Measurements from ENCODE around the gene PHF21A. TPM values are rescaled to one million over a fixed set of nuclear protein-coding genes. Genes with fewer than 3 reads are reported as not detected.

The PHF21A gene
- total and polyA plus RNA-seq, 2 donors = 15.2 to 25.9 TPM

GRCh38 chr11:46072172-46072964 lies 48.9 kb downstream of the PHF21A start:
- Histone ChIP-seq H3K27ac (ENCODE audit: low read depth in 1 of 2, low read length in 1 of 2) (no peak overlapping the region), H3K36me3 (ENCODE audit: control insufficient read depth in 2 of 2, insufficient read depth in 2 of 2, low read length in 1 of 2) (peaks cover 0 to 13% of the 10 kb centered on the region in 2 donors), H3K9me3 (ENCODE audit: control insufficient read depth in 2 of 2, insufficient read depth in 1 of 2, low read length in 1 of 2) (no peaks in the 10 kb centered on the region), H3K4me3 (ENCODE audit: low read length in 2 of 2) (no peak overlapping the region), H3K27me3 (ENCODE audit: control insufficient read depth in 2 of 2, insufficient read depth in 1 of 2, low read length in 1 of 2) (no peaks in the 10 kb centered on the region), H3K4me1 (ENCODE audit: control insufficient read depth in 2 of 2, insufficient read depth in 2 of 2, low read length in 2 of 2) (no peaks in the 10 kb centered on the region)
- 82% methylated on average over 4 of the region's 4 CpGs for WGBS
- DNase-seq (ENCODE audit: low read depth in 6 of 9, low spot score in 9 of 9) = no peak

- Histone ChIP-seq H3K36me3 (ENCODE audit: control insufficient read depth in 2 of 2, insufficient read depth in 2 of 2, low read length in 1 of 2) (peaks cover 0 to 9% of the 10 kb centered on the region in 2 donors), H3K4me1 (ENCODE audit: control insufficient read depth in 2 of 2, insufficient read depth in 2 of 2, low read length in 2 of 2) (no peaks in the 10 kb centered on the region), H3K4me3 (ENCODE audit: low read length in 2 of 2) (no peak overlapping the region), H3K9me3 (ENCODE audit: control insufficient read depth in 2 of 2, insufficient read depth in 1 of 2, low read length in 1 of 2) (no peaks in the 10 kb centered on the region), H3K27me3 (ENCODE audit: control insufficient read depth in 2 of 2, insufficient read depth in 1 of 2, low read length in 1 of 2) (no peaks in the 10 kb centered on the region), H3K27ac (ENCODE audit: low read depth in 1 of 2, low read length in 1 of 2) (no peak overlapping the region)
- whole genome bisulfite sequencing = 95% methylated on average over 1 of the region's 1 CpG
- no peak for DNase-seq (ENCODE audit: low read depth in 6 of 9, low spot score in 9 of 9)
These were observed 50.2 kb downstream of the PHF21A start for GRCh38 chr11:46071091-46071490.

GRCh38 chr11:46069595-46069994 lies 51.7 kb downstream of the PHF21A start:
- 98% methylated on average over 3 of the region's 3 CpGs for WGBS
- no peaks in the 10 kb centered on the region for H3K4me1 ChIP-seq (ENCODE audit: control insufficient read depth in 2 of 2, insufficient read depth in 2 of 2, low read length in 2 of 2)
- H3K36me3 ChIP-seq (ENCODE audit: control insufficient read depth in 2 of 2, insufficient read depth in 2 of 2, low read length in 1 of 2) = peaks cover 0 to 5% of the 10 kb centered on the region in 2 donors
- no peaks in the 10 kb centered on the region for H3K9me3 ChIP-seq (ENCODE audit: control insufficient read depth in 2 of 2, insufficient read depth in 1 of 2, low read length in 1 of 2)
- no peak for DNase-seq (ENCODE audit: low read depth in 6 of 9, low spot score in 9 of 9)
- no peak overlapping the region for H3K27ac ChIP-seq (ENCODE audit: low read depth in 1 of 2, low read length in 1 of 2)
- H3K4me3 ChIP-seq (ENCODE audit: low read length in 2 of 2) = no peak overlapping the region
- no peaks in the 10 kb centered on the region for H3K27me3 ChIP-seq (ENCODE audit: control insufficient read depth in 2 of 2, insufficient read depth in 1 of 2, low read length in 1 of 2)

- no peak for DNase-seq (ENCODE audit: low read depth in 6 of 9, low spot score in 9 of 9)
- Histone ChIP-seq H3K4me3 (ENCODE audit: low read length in 2 of 2) (no peak overlapping the region), H3K9me3 (ENCODE audit: control insufficient read depth in 2 of 2, insufficient read depth in 1 of 2, low read length in 1 of 2) (no peaks in the 10 kb centered on the region), H3K27ac (ENCODE audit: low read depth in 1 of 2, low read length in 1 of 2) (no peak overlapping the region), H3K27me3 (ENCODE audit: control insufficient read depth in 2 of 2, insufficient read depth in 1 of 2, low read length in 1 of 2) (no peaks in the 10 kb centered on the region), H3K4me1 (ENCODE audit: control insufficient read depth in 2 of 2, insufficient read depth in 2 of 2, low read length in 2 of 2) (no peaks in the 10 kb centered on the region), H3K36me3 (ENCODE audit: control insufficient read depth in 2 of 2, insufficient read depth in 2 of 2, low read length in 1 of 2) (peaks cover 0 to 5% of the 10 kb centered on the region in 2 donors)
- 97% methylated on average over 4 of the region's 4 CpGs for WGBS
These were observed 54.9 kb downstream of the PHF21A start for GRCh38 chr11:46066335-46066734.

GRCh38 chr11:46065681-46066080 lies 55.6 kb downstream of the PHF21A start:
- Histone ChIP-seq H3K4me1 (ENCODE audit: control insufficient read depth in 2 of 2, insufficient read depth in 2 of 2, low read length in 2 of 2) (no peaks in the 10 kb centered on the region), H3K27ac (ENCODE audit: low read depth in 1 of 2, low read length in 1 of 2) (no peak overlapping the region), H3K36me3 (ENCODE audit: control insufficient read depth in 2 of 2, insufficient read depth in 2 of 2, low read length in 1 of 2) (peaks cover 0 to 5% of the 10 kb centered on the region in 2 donors), H3K4me3 (ENCODE audit: low read length in 2 of 2) (no peak overlapping the region), H3K9me3 (ENCODE audit: control insufficient read depth in 2 of 2, insufficient read depth in 1 of 2, low read length in 1 of 2) (no peaks in the 10 kb centered on the region), H3K27me3 (ENCODE audit: control insufficient read depth in 2 of 2, insufficient read depth in 1 of 2, low read length in 1 of 2) (no peaks in the 10 kb centered on the region)
- DNase-seq (ENCODE audit: low read depth in 6 of 9, low spot score in 9 of 9) = no peak
- WGBS = 92% methylated on average over 3 of the region's 3 CpGs

GRCh38 chr11:46064221-46064620 lies 57.0 kb downstream of the PHF21A start:
- Histone ChIP-seq H3K4me1 (ENCODE audit: control insufficient read depth in 2 of 2, insufficient read depth in 2 of 2, low read length in 2 of 2) (no peaks in the 10 kb centered on the region), H3K27ac (ENCODE audit: low read depth in 1 of 2, low read length in 1 of 2) (no peak overlapping the region), H3K9me3 (ENCODE audit: control insufficient read depth in 2 of 2, insufficient read depth in 1 of 2, low read length in 1 of 2) (no peaks in the 10 kb centered on the region), H3K27me3 (ENCODE audit: control insufficient read depth in 2 of 2, insufficient read depth in 1 of 2, low read length in 1 of 2) (no peaks in the 10 kb centered on the region), H3K4me3 (ENCODE audit: low read length in 2 of 2) (no peak overlapping the region), H3K36me3 (ENCODE audit: control insufficient read depth in 2 of 2, insufficient read depth in 2 of 2, low read length in 1 of 2) (peaks cover 0 to 5% of the 10 kb centered on the region in 2 donors)
- no peak for DNase-seq (ENCODE audit: low read depth in 6 of 9, low spot score in 9 of 9)
- 98% methylated on average over 2 of the region's 2 CpGs for WGBS

- H3K27me3 ChIP-seq (ENCODE audit: control insufficient read depth in 2 of 2, insufficient read depth in 1 of 2, low read length in 1 of 2) = no peaks in the 10 kb centered on the region
- no peak overlapping the region for H3K4me3 ChIP-seq (ENCODE audit: low read length in 2 of 2)
- H3K27ac ChIP-seq (ENCODE audit: low read depth in 1 of 2, low read length in 1 of 2) = no peak overlapping the region
- no peak for DNase-seq (ENCODE audit: low read depth in 6 of 9, low spot score in 9 of 9)
- H3K9me3 ChIP-seq (ENCODE audit: control insufficient read depth in 2 of 2, insufficient read depth in 1 of 2, low read length in 1 of 2) = no peaks in the 10 kb centered on the region
- WGBS = over 99% methylated on average over 3 of the region's 3 CpGs
- peaks cover 0 to 2% of the 10 kb centered on the region in 2 donors for H3K36me3 ChIP-seq (ENCODE audit: control insufficient read depth in 2 of 2, insufficient read depth in 2 of 2, low read length in 1 of 2)
- H3K4me1 ChIP-seq (ENCODE audit: control insufficient read depth in 2 of 2, insufficient read depth in 2 of 2, low read length in 2 of 2) = no peaks in the 10 kb centered on the region
These were observed 58.1 kb downstream of the PHF21A start for GRCh38 chr11:46063138-46063537.

- Histone ChIP-seq H3K27me3 (ENCODE audit: control insufficient read depth in 2 of 2, insufficient read depth in 1 of 2, low read length in 1 of 2) (no peaks in the 10 kb centered on the region), H3K4me3 (ENCODE audit: low read length in 2 of 2) (no peak overlapping the region), H3K4me1 (ENCODE audit: control insufficient read depth in 2 of 2, insufficient read depth in 2 of 2, low read length in 2 of 2) (no peaks in the 10 kb centered on the region), H3K27ac (ENCODE audit: low read depth in 1 of 2, low read length in 1 of 2) (no peak overlapping the region), H3K9me3 (ENCODE audit: control insufficient read depth in 2 of 2, insufficient read depth in 1 of 2, low read length in 1 of 2) (no peaks in the 10 kb centered on the region), H3K36me3 (ENCODE audit: control insufficient read depth in 2 of 2, insufficient read depth in 2 of 2, low read length in 1 of 2) (no peaks in the 10 kb centered on the region)
- WGBS = 100% methylated on average over 2 of the region's 2 CpGs
- DNase-seq (ENCODE audit: low read depth in 6 of 9, low spot score in 9 of 9) = no peak
These were observed 61.2 kb downstream of the PHF21A start for GRCh38 chr11:46060013-46060412.

- Histone ChIP-seq H3K27me3 (ENCODE audit: control insufficient read depth in 2 of 2, insufficient read depth in 1 of 2, low read length in 1 of 2) (no peaks in the 10 kb centered on the region), H3K9me3 (ENCODE audit: control insufficient read depth in 2 of 2, insufficient read depth in 1 of 2, low read length in 1 of 2) (no peaks in the 10 kb centered on the region), H3K4me3 (ENCODE audit: low read length in 2 of 2) (no peak overlapping the region), H3K36me3 (ENCODE audit: control insufficient read depth in 2 of 2, insufficient read depth in 2 of 2, low read length in 1 of 2) (no peaks in the 10 kb centered on the region), H3K27ac (ENCODE audit: low read depth in 1 of 2, low read length in 1 of 2) (no peak overlapping the region), H3K4me1 (ENCODE audit: control insufficient read depth in 2 of 2, insufficient read depth in 2 of 2, low read length in 2 of 2) (no peaks in the 10 kb centered on the region)
- DNase-seq (ENCODE audit: low read depth in 6 of 9, low spot score in 9 of 9) = no peak
- 94% methylated on average over 2 of the region's 2 CpGs for WGBS
These were observed 63.8 kb downstream of the PHF21A start for GRCh38 chr11:46057489-46057888.
